Parathyroid adenoma (tissue), 2 donors: Measurements from ENCODE around the gene MAP1LC3A.

Experiments used
- H2AFZ ChIP-seq: fragments of 300-600 bp; sonication (generic); one replicate; pipeline ENCODE4 v1.7.0; 2017; ENCODE audit warnings: antibody characterized with exemption, mild to moderate bottlenecking
- H3K27ac ChIP-seq: fragments of 300-600 bp; sonication (generic); one replicate; pipeline ENCODE4 v1.7.0; 2017
- H3K27me3 ChIP-seq: fragments of 300-600 bp; sonication (generic); one replicate; pipeline ENCODE4 v1.7.0; 2017; ENCODE audit warnings: low read length; ENCODE audit not compliant: control insufficient read depth, insufficient read depth
- H3K36me3 ChIP-seq: fragments of 300-600 bp; sonication (generic); one replicate; pipeline ENCODE4 v1.7.0; 2017; ENCODE audit warnings: low read length; ENCODE audit not compliant: control insufficient read depth, insufficient read depth
- H3K4me1 ChIP-seq: fragments of 300-600 bp; sonication (generic); one replicate; pipeline ENCODE4 v1.7.0; 2017; ENCODE audit warnings: control low read depth
- H3K4me2 ChIP-seq: fragments of 300-600 bp; sonication (generic); one replicate; pipeline ENCODE4 v1.7.0; 2017; ENCODE audit warnings: low read length
- H3K4me3 ChIP-seq: fragments of 300-600 bp; sonication (generic); one replicate; pipeline ENCODE4 v1.7.0; 2017; ENCODE audit warnings: low read depth, low read length
- H3K79me2 ChIP-seq: fragments of 300-600 bp; sonication (generic); one replicate; pipeline ENCODE4 v1.7.0; 2017; ENCODE audit warnings: control low read depth
- H3K9ac ChIP-seq: fragments of 300-600 bp; sonication (generic); one replicate; pipeline ENCODE4 v1.7.0; 2017; ENCODE audit warnings: mild to moderate bottlenecking
- H3K9me3 ChIP-seq: fragments of 300-600 bp; sonication (generic); one replicate; pipeline ENCODE4 v1.7.0; 2017; ENCODE audit warnings: low read length; ENCODE audit not compliant: control insufficient read depth
- TF ChIP-seq, protein P1 (sequence below): fragments of 300-600 bp; sonication (generic); IDR thresholded peaks from one replicate; pipeline ENCODE4 v1.7.0; 2017; ENCODE audit warnings: antibody characterized with exemption, mild to moderate bottlenecking
- donor health status: primary hyperparathyroidism.

MAP1LC3A gene

GRCh38 chr20:34582911-34583310 lies 24.4 kb downstream of the MAP1LC3A start:
- Histone ChIP-seq H3K27ac (no peak overlapping the region), H3K9me3 (no peaks in the 10 kb centered on the region), H3K4me2 (no peak overlapping the region), H3K4me1 (no peaks in the 10 kb centered on the region), H3K4me3 (no peak overlapping the region), H3K9ac (no peak overlapping the region), H3K36me3 (no peaks in the 10 kb centered on the region), H3K79me2 (no peaks in the 10 kb centered on the region), H2AFZ (no peak overlapping the region), H3K27me3 (no peaks in the 10 kb centered on the region)
- TF ChIP-seq, protein P1, sequence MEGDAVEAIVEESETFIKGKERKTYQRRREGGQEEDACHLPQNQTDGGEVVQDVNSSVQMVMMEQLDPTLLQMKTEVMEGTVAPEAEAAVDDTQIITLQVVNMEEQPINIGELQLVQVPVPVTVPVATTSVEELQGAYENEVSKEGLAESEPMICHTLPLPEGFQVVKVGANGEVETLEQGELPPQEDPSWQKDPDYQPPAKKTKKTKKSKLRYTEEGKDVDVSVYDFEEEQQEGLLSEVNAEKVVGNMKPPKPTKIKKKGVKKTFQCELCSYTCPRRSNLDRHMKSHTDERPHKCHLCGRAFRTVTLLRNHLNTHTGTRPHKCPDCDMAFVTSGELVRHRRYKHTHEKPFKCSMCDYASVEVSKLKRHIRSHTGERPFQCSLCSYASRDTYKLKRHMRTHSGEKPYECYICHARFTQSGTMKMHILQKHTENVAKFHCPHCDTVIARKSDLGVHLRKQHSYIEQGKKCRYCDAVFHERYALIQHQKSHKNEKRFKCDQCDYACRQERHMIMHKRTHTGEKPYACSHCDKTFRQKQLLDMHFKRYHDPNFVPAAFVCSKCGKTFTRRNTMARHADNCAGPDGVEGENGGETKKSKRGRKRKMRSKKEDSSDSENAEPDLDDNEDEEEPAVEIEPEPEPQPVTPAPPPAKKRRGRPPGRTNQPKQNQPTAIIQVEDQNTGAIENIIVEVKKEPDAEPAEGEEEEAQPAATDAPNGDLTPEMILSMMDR, result no peak

GRCh38 chr20:34583544-34583943 lies 25.0 kb downstream of the MAP1LC3A start:
- Histone ChIP-seq H3K27me3 (no peaks in the 10 kb centered on the region), H2AFZ (no peak overlapping the region), H3K4me1 (no peaks in the 10 kb centered on the region), H3K9me3 (no peaks in the 10 kb centered on the region), H3K4me3 (no peak overlapping the region), H3K36me3 (no peaks in the 10 kb centered on the region), H3K4me2 (no peak overlapping the region), H3K9ac (no peak overlapping the region), H3K79me2 (no peaks in the 10 kb centered on the region), H3K27ac (no peak overlapping the region)
- TF ChIP-seq, protein P1, result no peak

DNA sequence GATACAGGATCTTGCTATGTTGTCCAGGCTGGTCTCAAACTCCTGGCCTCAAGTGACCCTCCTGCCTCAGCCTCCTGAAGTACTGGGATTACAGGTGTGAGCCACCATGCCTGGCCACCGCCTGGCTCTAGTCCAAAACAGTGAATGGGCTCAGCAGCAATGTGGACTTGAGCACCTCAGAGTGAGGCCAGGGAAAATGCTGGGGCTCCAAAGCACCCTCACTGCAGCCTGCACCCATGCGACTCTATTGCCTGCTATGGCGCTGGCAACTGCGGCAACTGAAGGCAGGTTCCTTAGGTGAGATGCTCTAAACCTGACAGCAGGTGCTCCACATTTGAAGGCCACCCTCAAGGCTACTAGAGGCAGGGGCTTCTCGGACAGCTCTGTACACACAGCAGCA lies 26.5 kb downstream of the MAP1LC3A start:
- H3K9me3 ChIP-seq, result no peaks in the 10 kb centered on the region
- no peak overlapping the region for H3K4me2 ChIP-seq
- no peaks in the 10 kb centered on the region for H3K79me2 ChIP-seq
- no peak overlapping the region for H3K9ac ChIP-seq
- no peaks in the 10 kb centered on the region for H3K36me3 ChIP-seq
- H3K4me1 ChIP-seq, result no peaks in the 10 kb centered on the region
- TF ChIP-seq, protein P1, result no peak
- no peaks in the 10 kb centered on the region for H3K27me3 ChIP-seq
- H3K4me3 ChIP-seq, result no peak overlapping the region
- no peak overlapping the region for H2AFZ ChIP-seq
- no peak overlapping the region for H3K27ac ChIP-seq

GRCh38 chr20:34586488-34587163 lies 28.1 kb downstream of the MAP1LC3A start:
- H3K79me2 ChIP-seq, result no peaks in the 10 kb centered on the region
- no peak overlapping the region for H3K4me2 ChIP-seq
- no peaks in the 10 kb centered on the region for H3K27me3 ChIP-seq
- TF ChIP-seq, protein P1, result no peak
- H3K4me1 ChIP-seq, result no peaks in the 10 kb centered on the region
- H3K36me3 ChIP-seq, result no peaks in the 10 kb centered on the region
- no peaks in the 10 kb centered on the region for H3K9me3 ChIP-seq
- H3K4me3 ChIP-seq, result no peak overlapping the region
- no peak overlapping the region for H3K27ac ChIP-seq
- H2AFZ ChIP-seq, result no peak overlapping the region
- H3K9ac ChIP-seq, result no peak overlapping the region
